Stimulated activated CD4-positive, alpha-beta T cell treated with anti-CD3 and anti-CD28 coated beads, Interleukin-4, amount 100 ng/mL, for 48 hours (primary cell): ENCODE results near the gene POFUT1.
"Not testable (repeated sequence)": the region's sequence is repeated elsewhere in the genome, so short reads cannot be mapped to it uniquely, and the experiment has no call there.

Experiments used
- DNase-seq, 2 donors: peaks; one replicate each; pipeline ENCODE4 v3.0.0-alpha.2; 2020; ENCODE audit warnings: low read depth in 2 of 2

The POFUT1 gene

DNA sequence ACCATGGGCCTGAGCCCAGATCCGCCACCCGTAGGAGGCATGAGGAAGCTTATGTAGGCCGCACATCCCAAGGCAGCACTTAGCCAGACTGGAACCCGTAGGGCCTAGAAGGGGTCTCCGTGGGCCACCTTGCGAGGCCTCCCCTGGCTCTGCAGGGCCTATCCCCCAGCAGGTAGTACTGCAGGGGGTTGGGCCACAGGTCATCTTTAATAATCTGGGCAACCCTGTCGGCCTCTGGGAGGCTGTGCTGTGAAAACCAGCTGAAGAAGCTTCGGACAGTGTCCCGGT, 18.6 kb upstream of the POFUT1 start:
- no peak for DNase-seq

DNA sequence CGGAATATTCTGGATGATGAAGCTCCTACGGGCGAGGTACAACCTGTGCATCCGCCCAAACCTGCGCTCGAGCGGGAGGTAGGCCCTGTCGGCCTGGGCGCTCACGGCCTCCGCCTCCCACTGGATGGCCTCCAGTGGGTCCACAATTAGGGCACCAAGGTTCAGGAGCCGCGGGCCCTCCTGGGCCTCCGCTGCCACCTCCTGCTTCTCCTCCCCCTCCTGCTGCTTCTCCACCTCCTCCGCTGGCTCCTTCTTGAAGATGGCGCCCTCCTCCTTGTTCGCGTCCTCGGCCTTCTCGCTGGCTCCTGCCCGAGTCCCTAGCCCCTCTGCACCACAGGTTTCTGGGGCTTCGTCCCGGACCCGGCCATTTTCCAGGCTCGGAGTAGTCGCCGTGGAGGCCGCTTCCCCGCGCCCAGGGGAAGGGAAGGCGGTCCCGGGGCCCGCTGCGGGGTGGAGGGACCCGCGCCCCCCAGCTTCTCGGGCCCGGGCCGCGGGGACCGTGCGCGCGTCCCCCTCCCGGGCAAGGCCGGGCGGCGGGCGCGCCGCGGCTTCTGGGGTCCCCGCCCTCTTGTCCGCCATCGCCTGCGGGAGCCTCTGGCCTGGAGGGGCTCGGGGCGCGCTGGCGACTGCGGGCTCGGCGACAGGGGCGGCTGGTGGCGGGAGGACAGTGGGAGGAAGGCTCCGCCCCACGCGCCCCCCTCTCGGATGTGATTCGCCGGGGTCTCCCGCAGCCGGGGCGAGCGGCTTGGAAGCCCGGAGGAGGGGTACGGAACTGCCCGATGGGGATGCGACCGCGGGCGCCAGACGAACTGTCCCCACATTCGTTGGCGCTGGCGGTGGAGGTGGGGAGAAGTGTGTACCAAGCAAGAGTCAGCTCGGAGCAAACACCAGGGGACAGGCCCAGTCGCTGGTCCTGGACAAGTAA, 17.7 kb upstream of the POFUT1 start:
- DNase-seq = no peak

DNA sequence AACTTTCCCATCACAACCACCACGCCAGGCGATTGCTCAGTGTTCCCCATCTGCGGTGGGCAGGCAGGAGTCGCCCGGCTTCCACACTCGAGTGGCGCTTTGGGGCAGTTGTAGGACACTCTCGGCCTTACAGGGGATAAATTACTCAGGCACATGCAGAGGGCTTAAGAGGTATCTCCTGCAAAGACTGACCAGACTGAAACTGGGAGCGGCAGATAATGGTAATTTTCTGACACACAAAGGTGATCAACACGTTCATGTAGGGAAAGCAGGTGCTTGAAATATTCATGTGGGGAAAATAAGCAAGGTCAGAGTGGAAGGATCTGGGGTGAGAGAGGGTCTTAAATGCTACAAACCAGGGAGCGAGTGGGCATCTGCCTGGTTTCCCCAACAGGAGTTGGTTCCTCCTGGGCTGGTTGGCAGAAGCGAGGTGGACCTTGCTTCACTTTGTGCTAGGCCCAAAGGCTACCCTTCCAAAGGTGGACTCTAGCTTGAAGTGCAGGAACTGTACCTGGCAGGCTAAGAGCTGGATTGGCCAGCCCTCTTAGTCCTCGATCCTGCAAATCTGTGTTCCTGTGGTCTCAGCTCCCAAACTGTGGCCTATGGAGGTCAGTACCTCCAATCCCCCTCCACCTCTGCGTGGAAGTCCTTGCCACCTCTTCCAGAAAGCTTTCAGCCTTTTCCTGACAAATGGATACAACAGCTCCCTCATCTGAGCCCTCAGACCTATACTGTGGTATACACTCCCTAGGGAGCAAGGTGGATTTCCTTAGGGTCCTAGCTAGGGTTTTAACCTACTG, 16.9 kb upstream of the POFUT1 start:
- DNase-seq = peak in 1 of 2 donors; percentile 22

DNA sequence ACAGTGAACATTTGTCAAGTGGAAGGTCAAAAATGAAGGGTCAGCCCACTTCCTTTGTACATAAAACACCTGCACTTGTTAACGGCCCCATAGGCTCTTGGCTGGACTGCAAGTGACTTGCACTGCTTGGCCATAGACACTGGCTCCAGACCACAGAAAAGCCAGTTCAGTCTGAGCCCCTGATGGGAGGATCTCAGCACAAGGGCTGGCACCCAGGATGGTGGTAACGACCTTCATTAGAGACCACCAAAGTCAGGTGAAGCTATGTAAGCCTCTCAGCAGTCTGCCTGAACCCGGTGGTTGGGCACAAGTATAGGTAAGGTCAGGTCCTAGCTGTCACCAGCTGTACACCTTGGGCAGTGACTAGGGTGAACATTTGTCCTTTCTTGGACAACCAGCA, 16.3 kb upstream of the POFUT1 start:
- DNase-seq = no peak

DNA sequence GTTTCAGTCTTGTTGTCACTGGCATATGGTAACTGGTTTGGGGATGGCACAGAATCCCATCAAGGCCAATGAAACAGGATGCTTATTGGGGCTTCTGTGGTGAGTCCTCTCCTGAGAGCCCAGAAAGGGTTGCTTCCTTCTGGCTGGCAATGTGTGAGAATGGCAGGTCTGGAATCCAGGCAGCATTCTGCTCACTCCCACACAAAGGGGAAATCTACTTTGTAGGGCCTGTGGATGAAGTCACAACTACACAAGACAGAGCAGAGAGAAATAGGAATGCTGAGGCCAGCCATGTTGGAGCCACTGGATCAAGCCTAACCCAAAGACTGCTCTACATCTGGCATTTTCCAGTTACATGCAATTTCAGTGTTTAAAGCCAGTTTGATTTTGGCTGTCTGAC, 15.8 kb upstream of the POFUT1 start:
- no peak for DNase-seq

DNA sequence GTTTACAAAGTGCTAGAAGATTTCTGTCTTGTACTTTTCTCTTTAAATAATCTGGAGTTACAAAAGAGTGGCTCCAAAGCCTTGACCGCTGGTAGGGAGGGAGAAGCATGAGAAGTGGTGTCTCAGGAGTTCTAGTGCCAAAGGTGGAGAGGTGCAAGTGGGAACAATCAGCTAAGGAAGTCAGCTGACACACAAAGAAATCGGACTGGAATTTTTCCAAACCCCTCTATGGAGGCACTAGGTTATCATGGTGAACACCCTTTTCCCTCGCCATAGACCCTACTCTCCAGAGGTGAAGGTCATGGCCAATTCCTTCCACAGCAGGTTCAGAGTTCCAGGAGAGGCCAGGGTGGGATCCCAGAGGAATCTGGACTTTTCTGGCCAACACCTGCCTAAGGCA, 15.0 kb upstream of the POFUT1 start:
- DNase-seq = no peak

DNA sequence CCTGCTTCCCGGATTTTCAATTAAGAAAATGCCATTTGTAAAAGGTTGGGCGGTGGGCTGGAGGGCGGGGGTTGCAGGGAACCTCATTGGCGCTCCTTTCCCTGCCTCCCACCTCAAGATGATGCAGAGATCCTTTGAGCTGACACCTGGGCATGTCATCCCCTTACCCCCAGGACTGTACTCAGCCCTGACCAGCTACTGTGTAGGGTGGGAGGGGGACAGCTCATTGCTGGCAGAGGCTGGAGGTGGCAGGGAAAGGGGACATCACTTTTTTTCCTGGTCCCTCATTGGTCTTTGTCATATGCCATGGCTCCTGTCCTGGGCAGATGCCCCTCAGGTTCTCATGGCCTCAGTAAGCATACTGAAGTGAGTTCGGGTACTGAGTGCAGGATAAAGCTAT, 14.3 kb upstream of the POFUT1 start:
- not testable (repeated sequence) for DNase-seq

DNA sequence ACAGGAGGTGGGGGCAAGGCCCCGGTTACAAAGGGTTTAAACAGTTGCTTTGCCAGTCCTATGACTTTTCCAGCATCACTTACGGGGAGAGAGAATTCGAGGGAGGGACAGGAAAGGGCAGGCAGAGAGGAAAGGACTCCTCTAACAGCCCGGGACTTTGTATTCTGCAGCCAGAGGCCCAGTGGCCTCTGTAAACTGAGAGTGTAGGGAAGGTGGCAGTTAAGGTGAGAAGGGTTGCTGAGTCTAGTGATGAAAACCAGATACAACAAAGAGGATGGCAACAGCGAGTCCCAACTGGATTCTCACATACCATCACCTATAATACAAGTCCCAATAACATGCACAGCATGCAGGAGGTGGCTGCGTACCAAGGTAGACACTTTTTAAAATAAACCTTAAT, 13.7 kb upstream of the POFUT1 start:
- DNase-seq = no peak

DNA sequence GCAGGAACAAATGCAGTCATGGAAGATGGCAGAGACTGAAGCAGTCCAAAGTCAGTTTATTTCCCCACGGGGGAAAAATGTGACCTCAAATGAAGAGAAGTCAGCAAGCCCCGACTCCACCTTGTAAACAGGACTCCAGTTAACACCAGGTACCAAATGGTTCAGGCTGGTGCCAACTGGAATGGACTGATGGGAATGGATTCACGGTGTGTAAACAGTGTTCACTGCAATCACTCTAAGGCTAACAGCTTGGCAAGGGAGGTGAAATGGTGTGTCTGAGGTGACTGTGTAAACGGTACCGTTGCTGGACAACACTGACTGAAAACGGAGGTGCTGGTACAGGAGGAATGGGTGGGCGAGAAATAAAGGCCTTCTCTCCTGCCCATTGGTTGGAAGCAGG, 12.1 kb upstream of the POFUT1 start:
- no peak for DNase-seq

DNA sequence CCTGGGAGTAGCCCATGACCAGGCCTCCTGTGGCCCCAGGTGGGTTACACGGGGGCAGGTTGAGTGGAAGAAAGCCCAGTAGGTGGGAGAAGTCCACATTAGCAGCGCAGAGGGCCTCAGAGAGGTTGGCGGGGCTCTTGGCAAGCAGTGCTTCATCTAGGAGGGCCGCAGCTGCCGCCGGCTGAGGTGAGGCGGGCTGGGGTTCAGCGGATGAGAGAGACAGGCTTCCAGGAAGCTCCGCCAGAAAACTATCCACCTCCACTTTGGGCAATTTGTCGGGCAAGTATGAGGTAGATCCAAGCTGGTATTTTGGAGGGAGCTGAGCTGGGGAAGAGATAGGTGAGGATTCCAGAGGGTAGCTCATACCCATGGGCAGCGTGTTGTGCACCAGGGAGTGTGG, 11.1 kb upstream of the POFUT1 start:
- DNase-seq = not testable (repeated sequence)

DNA sequence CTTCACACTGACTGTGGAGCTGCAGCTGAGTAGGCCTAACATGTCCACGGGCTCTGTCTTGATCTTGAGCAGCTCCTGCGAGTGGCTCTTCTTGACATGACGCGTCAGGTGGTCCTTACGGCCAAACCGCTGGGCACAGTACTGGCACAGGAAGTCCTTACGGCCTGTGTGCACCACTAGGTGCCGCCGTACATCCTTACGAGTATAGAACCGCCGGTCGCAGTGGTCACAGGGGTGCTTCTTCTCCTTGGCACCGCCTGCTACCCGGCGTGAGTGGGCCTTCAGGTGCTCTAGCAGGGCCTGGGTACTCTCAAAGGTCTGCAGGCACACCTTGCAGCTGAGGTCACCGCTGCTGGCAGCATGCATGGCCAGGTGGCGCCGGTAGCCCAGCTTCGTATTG, 10.5 kb upstream of the POFUT1 start:
- not testable (repeated sequence) for DNase-seq

DNA sequence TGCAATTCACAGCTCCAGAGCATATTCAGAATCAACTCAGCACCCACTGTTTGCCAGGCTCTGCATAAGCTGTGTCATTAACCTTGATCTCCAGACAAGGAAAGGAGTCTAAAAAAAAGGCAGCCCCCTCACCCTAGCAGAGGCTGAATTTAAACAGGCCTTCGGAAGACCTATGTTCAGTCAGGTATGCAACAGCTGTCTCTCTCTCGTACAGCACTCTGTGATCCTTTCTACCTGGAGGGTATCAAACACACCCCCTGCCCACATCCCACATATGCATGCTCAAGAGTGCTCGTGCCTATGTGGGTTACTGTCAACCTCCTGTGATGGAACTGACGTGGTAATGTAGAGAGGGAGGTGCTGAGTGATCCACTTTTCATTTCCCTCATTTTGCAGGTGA, 8.7 kb upstream of the POFUT1 start:
- no peak for DNase-seq

DNA sequence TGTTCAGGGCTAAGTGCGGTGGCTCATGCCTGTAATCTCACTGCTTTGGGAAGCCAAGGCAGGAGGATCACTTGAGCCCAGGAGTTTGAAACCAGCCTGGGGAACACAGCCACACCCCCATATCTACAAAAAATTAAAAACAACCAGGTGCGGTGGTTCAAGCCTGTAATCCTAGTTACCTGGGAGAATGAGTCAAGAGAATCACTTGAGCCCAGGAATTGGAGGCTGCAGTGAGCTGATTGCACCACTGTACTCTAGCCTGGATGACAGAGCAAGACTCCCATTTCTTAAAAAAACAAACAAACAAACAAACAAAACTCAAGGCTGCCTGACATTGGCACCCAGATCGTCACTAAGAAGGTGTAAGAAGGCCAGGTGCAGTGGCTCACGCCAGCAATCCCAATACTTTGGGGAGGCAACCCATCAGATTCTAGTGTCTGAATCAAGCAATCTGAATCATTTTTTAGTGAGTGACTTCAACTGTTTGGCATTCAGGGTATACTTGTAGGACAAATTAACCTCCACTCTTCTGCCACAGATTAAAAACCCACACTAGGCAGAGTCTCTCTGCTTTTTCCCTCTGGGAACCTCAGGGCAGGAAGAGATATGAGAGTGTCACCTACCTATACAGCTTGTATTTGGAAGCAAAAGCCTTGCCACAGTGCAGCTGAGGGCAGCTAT, 6.2 kb upstream of the POFUT1 start:
- no peak for DNase-seq

DNA sequence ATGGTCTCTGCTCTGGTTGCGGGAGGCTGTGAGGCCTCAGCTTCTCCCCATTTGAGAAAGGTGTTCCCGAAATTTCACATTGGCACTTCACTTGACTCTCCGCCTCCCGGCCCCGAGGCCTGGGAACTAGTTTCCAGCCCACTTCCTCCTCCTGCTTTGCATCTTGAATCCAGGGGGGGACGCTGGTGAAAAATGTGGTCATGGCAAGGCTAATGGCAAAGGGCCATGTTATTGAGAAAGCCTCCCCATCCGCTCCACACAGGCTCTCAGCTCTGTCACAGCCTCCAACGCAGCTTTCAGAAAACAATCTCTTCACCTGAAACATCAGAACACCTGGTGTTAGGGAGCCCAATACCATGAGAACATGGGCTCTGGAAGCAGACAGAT, 5.7 kb upstream of the POFUT1 start:
- no peak for DNase-seq

DNA sequence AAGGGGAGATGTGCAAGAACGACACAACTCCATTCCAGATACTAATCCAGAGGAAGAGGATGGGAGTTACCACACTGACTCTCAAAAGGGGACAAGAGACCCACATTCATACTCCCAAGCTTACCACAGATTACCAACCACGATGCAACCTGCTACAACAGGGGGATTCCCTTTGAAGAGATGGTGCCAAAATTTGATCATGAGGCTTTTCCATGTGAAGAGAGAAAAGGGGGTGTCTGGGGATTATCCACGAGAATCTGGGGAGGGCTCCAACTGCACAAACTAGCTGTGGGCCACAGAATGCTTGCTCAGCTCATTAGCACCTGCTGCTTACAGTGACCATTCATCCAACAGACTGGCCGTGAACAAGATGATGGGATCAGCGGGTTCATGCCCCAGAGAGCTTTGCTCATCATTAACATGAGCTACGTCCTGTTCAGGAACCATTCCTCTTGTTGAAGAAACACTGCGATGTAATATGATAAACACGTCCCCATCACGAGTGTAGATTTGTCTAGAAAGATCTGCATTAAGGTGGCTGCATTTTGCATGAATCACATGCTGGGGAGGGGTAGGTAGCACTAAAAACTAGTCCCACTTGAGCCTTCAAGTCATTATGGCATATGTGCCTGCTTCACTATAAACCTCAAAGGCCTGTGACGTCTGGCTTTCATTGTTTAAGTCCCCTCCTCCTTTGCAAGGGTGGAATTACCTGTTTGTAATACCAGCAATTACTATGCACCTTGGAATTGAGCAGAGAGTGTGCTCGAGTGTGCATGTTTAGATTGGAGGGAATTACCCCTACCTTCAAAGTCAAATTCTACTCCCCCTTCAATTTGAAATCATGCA, 4.1 kb upstream of the POFUT1 start:
- no peak for DNase-seq

DNA sequence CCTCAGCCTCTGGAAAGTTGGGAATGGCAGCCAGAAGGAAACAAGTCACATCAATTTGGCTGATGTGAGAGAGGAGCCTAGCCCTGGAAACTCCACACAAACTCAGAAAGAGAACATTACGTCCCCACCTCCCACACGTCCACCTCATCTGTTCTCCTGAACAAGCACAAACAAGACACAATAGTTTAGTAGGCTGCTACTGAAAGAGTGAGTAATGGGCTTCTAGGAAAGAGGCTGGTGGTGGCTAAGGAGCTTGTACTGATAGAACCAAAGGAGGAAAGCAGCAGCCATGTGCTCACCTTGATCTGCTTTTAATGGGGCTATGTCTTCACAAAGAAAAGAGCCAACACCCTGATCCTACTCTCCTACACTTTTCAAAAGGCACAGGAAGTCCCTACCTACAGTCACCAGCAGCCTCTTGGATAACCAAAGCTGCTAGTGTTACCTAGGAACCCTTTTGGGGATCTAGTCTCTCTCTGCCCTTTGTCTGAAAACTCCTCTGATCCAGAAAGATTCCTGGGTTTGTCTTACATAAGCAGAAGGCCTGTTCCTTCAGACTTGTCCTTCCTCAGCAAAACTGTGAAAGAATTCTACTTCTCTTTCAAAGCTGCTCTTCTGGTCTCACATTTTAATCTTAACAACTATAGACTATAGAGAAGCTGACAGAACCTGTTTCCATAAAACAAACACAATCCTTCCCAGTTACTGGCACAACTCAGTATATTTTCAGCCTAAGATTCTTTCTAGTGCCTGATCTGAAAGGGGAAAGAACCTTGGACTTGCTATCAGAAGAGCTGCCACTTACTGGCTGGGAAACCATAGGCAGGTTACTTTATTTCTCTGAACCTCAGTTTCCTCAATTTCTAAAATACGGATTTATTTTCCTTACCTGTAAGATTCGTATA, 3.2 kb upstream of the POFUT1 start:
- DNase-seq = peak; percentile 64 to 81

DNA sequence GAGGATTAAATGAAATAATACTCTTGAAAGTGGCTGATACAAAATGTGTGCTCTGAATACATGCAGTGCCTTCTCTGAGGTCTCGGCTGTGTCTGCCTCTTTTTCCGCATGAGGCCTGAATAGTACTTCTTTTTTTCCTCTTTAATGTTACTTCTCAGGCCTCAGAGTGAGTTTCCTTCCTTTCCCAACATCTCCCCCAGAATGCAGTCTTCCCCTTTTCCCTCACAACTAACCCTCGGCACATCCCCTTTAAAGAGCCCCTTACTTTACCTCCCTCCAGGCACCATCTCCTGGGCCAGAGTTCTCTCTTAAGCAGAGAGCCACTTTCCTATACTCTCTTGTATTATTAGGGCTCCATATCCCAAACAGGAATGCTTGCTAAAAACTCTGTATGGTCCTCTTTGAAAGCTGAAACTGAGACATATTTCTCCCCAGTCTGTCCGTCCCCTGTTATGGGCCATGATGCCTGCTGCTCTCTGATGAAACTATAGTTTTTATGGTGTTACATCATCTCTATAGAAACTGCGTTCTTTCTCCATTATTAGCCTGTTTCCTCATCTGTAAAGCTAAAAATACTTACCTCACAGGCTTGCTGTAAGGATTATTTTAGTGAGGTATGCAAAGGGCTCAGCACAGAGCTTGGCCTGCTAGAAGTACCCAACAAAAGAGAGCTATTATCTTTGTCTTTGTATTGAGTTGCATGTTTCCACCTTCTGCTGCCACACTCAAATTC, 2.4 kb upstream of the POFUT1 start:
- DNase-seq = no peak

DNA sequence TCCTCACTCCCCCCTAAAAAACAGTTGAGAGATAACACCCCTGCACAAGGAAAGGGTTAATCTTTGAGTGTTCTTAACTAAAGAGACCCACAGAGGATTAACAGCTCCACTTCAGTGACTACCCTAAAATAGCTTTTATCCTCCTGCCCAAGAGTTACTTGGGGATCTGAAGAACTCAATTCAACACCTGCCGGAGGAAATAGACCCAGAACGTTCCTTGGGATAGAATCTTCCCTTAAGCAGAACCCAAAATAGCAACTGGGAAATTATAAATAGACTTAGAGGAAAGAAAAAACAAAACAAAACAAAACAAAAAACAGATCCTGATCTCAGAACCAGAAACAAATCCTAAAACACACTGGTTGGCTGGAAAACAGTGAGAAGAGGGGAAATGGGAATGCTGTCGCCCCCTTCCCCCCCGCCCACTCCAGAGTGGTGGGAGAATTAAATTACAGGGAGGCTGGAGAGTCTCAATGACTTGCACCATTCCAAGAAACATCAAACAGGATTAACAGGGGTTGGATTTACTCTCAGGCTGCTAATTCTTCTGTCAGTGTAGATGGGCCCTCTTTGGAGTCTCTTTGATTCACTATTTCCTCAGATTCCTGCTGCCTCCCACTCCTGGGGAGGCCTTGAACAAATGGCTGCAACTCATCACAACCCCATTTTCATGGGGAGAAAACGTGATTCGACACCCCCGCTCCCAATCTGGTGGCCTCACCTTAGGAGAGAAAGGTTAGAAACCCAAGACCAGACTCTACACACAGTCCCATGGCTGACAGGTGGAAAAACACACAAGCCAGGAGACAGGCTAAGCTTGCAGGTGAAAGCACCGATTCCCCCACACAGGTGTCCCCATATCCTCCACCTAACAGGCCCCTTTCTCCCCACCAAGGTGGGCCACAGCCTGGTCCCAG, 1.6 kb upstream of the POFUT1 start:
- DNase-seq = no peak
